Measurements from ENCODE around the gene ETFA. TPM values are rescaled to one million over a fixed set of nuclear protein-coding genes. Genes with fewer than 3 reads are reported as not detected.

The ETFA gene
- total and polyA plus RNA-seq, 12 donors: 103 to 541 (median 442) TPM

DNA sequence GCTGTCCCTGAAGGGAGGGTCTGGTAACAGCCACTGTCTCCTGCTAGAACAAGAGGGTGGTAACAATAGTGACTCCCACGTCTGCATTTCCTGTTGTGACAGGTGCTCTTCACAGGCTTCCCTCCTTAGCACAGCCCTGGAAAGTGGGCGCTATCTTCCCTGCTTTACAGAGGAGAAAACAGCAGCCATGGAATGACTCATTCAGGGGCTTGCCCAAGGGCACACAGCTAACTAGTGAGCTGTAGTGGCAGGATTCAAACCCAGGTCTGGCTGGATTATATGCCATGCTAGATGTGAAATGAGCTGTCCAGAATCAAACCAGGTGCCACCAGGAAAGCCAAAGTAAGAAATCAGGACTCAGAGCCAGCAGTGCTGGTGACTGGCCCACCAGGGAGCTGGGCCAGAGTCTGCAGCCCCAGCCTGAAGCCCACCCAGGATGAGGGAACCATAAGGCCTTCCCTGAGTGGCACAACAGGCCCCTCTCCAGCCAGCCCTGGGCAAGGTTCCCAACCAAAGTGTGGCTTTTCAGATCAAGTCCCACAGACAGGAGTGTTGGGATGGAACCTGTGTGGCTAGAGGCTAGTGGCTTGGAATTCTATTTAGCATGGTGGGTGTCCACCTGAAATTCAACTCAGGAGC, 102.4 kb downstream of the ETFA start:
- H3K36me3 ChIP-seq: peaks cover 0 to 67% (median 16%) of the 10 kb centered on the region in 9 donors
- DNase-seq (no peak), ATAC-seq (no peak)
- TF ChIP-seq, protein P1, sequence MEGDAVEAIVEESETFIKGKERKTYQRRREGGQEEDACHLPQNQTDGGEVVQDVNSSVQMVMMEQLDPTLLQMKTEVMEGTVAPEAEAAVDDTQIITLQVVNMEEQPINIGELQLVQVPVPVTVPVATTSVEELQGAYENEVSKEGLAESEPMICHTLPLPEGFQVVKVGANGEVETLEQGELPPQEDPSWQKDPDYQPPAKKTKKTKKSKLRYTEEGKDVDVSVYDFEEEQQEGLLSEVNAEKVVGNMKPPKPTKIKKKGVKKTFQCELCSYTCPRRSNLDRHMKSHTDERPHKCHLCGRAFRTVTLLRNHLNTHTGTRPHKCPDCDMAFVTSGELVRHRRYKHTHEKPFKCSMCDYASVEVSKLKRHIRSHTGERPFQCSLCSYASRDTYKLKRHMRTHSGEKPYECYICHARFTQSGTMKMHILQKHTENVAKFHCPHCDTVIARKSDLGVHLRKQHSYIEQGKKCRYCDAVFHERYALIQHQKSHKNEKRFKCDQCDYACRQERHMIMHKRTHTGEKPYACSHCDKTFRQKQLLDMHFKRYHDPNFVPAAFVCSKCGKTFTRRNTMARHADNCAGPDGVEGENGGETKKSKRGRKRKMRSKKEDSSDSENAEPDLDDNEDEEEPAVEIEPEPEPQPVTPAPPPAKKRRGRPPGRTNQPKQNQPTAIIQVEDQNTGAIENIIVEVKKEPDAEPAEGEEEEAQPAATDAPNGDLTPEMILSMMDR (IDR thresholded peaks at IDR 0.05): no peak
- H3K4me3 ChIP-seq: no peak overlapping the region
- WGBS, 2 donors: 66 to 84% methylated on average over 2 of the region's 2 CpGs
- intact Hi-C loops (cut with DNase I): no loop called here
- no peak overlapping the region for H3K27ac ChIP-seq
- no peaks in the 10 kb centered on the region for H3K9me3 ChIP-seq
- H3K4me1 ChIP-seq: peaks cover 0 to 16% (median 0%) of the 10 kb centered on the region in 9 donors
- no peaks in the 10 kb centered on the region for H3K27me3 ChIP-seq

DNA sequence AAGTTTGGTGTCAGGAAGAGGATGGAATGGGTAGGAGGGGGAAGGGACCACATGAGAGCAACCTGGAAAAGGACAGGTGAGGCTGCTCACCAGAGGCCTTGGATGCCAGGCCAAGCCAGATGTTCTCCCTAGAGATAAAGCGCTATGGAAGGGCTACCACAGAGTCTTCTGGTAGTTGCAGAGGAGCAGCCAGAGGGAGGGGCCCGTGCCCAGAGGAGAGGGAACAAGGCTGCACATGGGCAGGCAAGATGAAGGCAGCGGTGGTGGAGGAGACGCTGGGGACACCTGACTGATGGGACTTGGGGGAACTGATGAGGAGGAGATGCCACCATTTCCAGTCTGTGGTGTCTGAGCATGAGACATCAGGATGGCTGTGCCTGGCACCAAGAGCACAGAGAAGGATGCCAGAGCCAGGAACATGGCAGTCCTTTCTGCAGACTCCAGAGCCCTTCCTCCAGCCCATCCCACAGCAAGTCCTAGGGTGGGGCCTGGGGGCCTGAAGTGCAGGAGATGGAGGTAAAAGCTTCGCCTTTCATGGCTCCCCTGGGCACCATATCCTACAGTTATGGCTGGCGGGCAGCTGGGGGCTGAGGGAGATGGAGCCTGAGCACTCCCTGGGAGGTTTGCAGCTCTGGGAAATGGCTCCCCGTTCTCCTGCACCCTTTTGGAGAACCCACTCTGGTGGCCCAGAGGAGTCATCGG, 103.0 kb downstream of the ETFA start:
- no peak overlapping the region for H3K4me3 ChIP-seq
- no peaks in the 10 kb centered on the region for H3K9me3 ChIP-seq
- intact Hi-C loops (cut with DNase I): no loop called here
- TF ChIP-seq, protein P1 (IDR thresholded peaks at IDR 0.05): no peak
- H3K27me3 ChIP-seq: no peaks in the 10 kb centered on the region
- DNase-seq (no peak), ATAC-seq (no peak)
- WGBS, 2 donors: 88 to 91% methylated on average over 8 of the region's 8 CpGs
- H3K27ac ChIP-seq: no peak overlapping the region
- H3K4me1 ChIP-seq: peaks cover 0 to 16% (median 0%) of the 10 kb centered on the region in 9 donors
- H3K36me3 ChIP-seq: peaks cover 0 to 61% (median 13%) of the 10 kb centered on the region in 9 donors

DNA sequence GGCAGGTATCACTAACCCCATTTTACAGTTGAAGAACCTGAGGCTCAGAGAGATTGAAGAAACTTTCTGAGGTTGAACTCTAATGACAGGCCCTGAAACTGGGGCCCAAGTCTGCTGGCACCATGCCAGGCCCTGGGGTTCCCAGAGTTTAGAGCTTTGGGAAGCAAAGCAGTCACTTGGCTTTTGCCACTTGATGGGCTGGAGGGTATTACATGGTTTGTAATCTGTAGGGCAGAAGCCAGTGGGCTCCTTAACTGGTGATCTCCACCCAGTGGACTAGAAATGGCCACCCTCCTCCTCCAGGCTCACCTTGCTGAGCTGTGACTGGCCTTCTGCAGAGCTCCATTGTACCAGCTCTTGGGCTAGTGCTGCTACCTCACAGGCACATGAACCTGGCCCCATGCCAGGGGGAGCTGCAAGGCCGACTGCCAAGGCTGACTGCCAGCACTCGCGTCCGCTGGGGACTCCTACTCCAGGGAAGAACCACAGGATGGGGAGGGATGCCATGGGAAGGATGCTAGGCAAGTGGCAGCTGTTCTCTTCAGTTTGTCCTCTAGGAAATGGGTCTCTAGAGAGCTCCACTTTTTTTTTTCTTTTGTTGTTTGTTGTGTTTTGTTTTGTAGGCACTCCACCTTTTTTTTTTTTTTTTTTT, 104.8 kb downstream of the ETFA start:
- no peak overlapping the region for H3K4me3 ChIP-seq
- H3K27me3 ChIP-seq: no peaks in the 10 kb centered on the region
- H3K36me3 ChIP-seq: peaks cover 0 to 43% (median 7%) of the 10 kb centered on the region in 9 donors
- H3K27ac ChIP-seq: no peak overlapping the region
- DNase-seq (peak; percentile 85 to 86), ATAC-seq (peak; percentile 62 to 93 (median 82))
- intact Hi-C loops (cut with DNase I): no loop called here
- H3K4me1 ChIP-seq: peaks cover 0 to 16% (median 0%) of the 10 kb centered on the region in 9 donors
- 29 to 33% methylated on average over 4 of the region's 4 CpGs for WGBS, 2 donors
- no peaks in the 10 kb centered on the region for H3K9me3 ChIP-seq
- TF ChIP-seq, protein P1 (IDR thresholded peaks at IDR 0.05): no peak

DNA sequence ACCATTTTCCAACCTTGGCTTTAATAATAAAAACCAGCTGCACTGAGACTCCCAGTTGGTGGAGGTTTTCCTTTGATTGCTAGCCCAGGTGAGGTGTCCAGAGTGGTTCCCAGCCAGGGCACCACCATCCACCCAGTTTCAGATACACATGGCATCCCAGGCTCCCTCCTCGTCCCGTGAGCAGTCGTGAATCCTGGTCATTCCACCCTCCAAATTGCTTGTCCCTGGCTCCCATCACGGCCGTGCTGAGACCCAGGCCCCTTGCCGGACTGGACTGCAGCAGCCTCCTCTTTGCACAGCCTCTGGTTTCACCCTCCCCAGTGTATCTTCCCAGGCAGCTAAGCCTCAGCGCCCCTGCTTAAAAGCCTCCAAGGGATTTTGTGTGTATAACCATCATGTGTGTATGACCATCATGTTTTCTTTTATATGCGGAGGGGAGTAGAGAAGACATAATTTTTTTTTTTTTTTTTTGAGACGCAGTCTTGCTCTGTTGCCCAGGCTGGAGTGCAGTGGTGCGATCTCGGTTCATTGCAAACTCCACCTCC, 106.3 kb downstream of the ETFA start:
- intact Hi-C loops (cut with DNase I): no loop called here
- 92 to 96% methylated on average over 11 of the region's 11 CpGs for WGBS, 2 donors
- H3K27ac ChIP-seq: no peak overlapping the region
- H3K27me3 ChIP-seq: no peaks in the 10 kb centered on the region
- TF ChIP-seq, protein P1 (IDR thresholded peaks at IDR 0.05): no peak
- H3K4me1 ChIP-seq: peaks cover 0 to 25% (median 0%) of the 10 kb centered on the region in 9 donors
- peaks cover 0 to 28% (median 0%) of the 10 kb centered on the region in 9 donors for H3K36me3 ChIP-seq
- ATAC-seq (no peak), DNase-seq (no peak)
- H3K4me3 ChIP-seq: no peak overlapping the region
- H3K9me3 ChIP-seq: no peaks in the 10 kb centered on the region
